HepG2 (cell line): ENCODE measurements around the gene MED1. TPM values are rescaled to one million over a fixed set of nuclear protein-coding genes. Genes with fewer than 3 reads are reported as not detected.

Source experiments
- ATAC-seq: fragments of 200-7000 bp; cut with Tn5 transposase; 3 replicates; pipeline ENCODE4 v1.9.1; 2020; ENCODE audit warnings: mild to moderate bottlenecking, moderate library complexity
- BruUV-seq: library from RNA; stranded (reverse); fragments of 400-500 nt; replicated peaks from 2 replicates; lab custom pipeline; 2021; lab: Mats Ljungman, UMichigan
- CTCF ChIA-PET: fragments of 300-600 bp; formaldehyde crosslinking; extraction: SDS; loops from one replicate; lab custom pipeline; 2021; ENCODE audit warnings: low total read pairs, inconsistent platforms, low intra/inter-chr PET ratio; lab: Yijun Ruan, JAX
- POLR2A ChIA-PET: fragments of 350-600 bp; sonication (Branson Sonifier 250); formaldehyde crosslinking; loops from one replicate; lab custom pipeline; 2020; ENCODE audit warnings: antibody characterized with exemption, inconsistent platforms; lab: Yijun Ruan, JAX
- DNase-seq: peaks from one replicate; pipeline ENCODE4 v3.0.0-alpha.2; 2015; ENCODE audit warnings: low spot score
- FAIRE-seq: peaks from 3 replicates; lab custom pipeline; 2011; peaks lifted over from hg19 to GRCh38; lab: Jason Lieb, UNC
- H2AFZ ChIP-seq: one replicate; pipeline ENCODE4 v1.6.1; 2011; ENCODE audit warnings: low read length, inconsistent platforms
- H3K27ac ChIP-seq: fragments of 300-600 bp; 3 replicates; pipeline ENCODE4 v1.8.0; 2011; ENCODE audit warnings: mixed run types, mild to moderate bottlenecking, mixed read lengths, low read length, inconsistent platforms; ENCODE audit not compliant: insufficient read depth; ENCODE audit errors: extremely low read length
- H3K27me3 ChIP-seq, 2 experiments: fragments of 200-600 bp in 1 of 2; 2 replicates in 1 of 2; 3 replicates in 1 of 2; pipeline versions ENCODE4 v1.6.0 to v1.8.0; 2011; ENCODE audit warnings: low read length in 2 of 2, mild to moderate bottlenecking in 2 of 2, moderate library complexity in 2 of 2, inconsistent platforms in 1 of 2; ENCODE audit not compliant: insufficient read depth in 2 of 2, control insufficient read depth in 1 of 2
- H3K36me3 ChIP-seq, 2 experiments: fragments of 200-600 bp in 1 of 2; replicated peaks in 1 of 2; 2 replicates in 1 of 2; 3 replicates in 1 of 2; pipeline versions ENCODE4 v1.5.1 to v1.8.0; 2011; ENCODE audit warnings: low read length in 2 of 2, inconsistent platforms in 1 of 2; ENCODE audit not compliant: insufficient read depth in 2 of 2, control insufficient read depth in 1 of 2
- H3K4me1 ChIP-seq: 2 replicates; pipeline ENCODE4 v1.5.1; 2012; ENCODE audit warnings: low read length, inconsistent platforms; ENCODE audit not compliant: insufficient read depth
- H3K4me2 ChIP-seq: 2 replicates; pipeline ENCODE4 v1.6.0; 2011; ENCODE audit warnings: low read depth, low read length, inconsistent platforms
- H3K4me3 ChIP-seq, 3 experiments: fragments of 200-600 bp in 1 of 3; sonication (generic), shearing (Covaris generic) in 1 of 3; replicated peaks in 1 of 3; 2 replicates each; pipeline ENCODE4 v1.5.1; 2011 to 2016; ENCODE audit warnings: low read length in 3 of 3, inconsistent platforms in 2 of 3, low read depth in 2 of 3, mild to moderate bottlenecking in 2 of 3, control low read depth in 1 of 3, mixed read lengths in 1 of 3; ENCODE audit not compliant: insufficient read depth in 1 of 3
- H3K79me2 ChIP-seq: one replicate; pipeline ENCODE4 v1.6.1; 2011; ENCODE audit warnings: low read length, inconsistent platforms; ENCODE audit not compliant: insufficient read depth
- H3K9ac ChIP-seq: 2 replicates; pipeline ENCODE4 v1.6.0; 2011; ENCODE audit warnings: mild to moderate bottlenecking, low read depth, low read length, inconsistent platforms; ENCODE audit not compliant: insufficient read depth
- H3K9me3 ChIP-seq: 2 replicates; pipeline ENCODE4 v1.5.1; 2012; ENCODE audit warnings: mild to moderate bottlenecking, low read length
- H4K20me1 ChIP-seq: 2 replicates; pipeline ENCODE4 v1.6.0; 2011; ENCODE audit warnings: inconsistent platforms, mild to moderate bottlenecking, low read length, moderate library complexity; ENCODE audit not compliant: insufficient read depth
- ERF ChIP-seq: IDR thresholded peaks from 2 replicates; pipeline ENCODE4 v1.6.1; 2018; ENCODE audit warnings: missing biosample characterization, missing genetic modification reagents
- MXI1 ChIP-seq: IDR thresholded peaks from 3 replicates; pipeline ENCODE4 v1.6.1; 2012; ENCODE audit warnings: low read depth, low read length, inconsistent platforms, borderline replicate concordance
- PAWR ChIP-seq: sonication (generic); formaldehyde crosslinking; IDR thresholded peaks from 2 replicates; pipeline ENCODE4 v1.4.0; 2020; ENCODE audit warnings: missing genetic modification reagents, mild to moderate bottlenecking, borderline replicate concordance
- RFX5 ChIP-seq: IDR thresholded peaks from 2 replicates; pipeline ENCODE4 v1.6.1; 2011; ENCODE audit warnings: low read depth, low read length, improper control_type of control experiment
- ZNF121 ChIP-seq: sonication (generic); formaldehyde crosslinking; IDR thresholded peaks from 2 replicates; pipeline ENCODE4 v1.5.0; 2020; ENCODE audit warnings: mild to moderate bottlenecking, missing genetic modification reagents
- ZNF484 ChIP-seq: sonication (generic); formaldehyde crosslinking; IDR thresholded peaks from 2 replicates; pipeline ENCODE4 v1.5.1; 2020; ENCODE audit warnings: mild to moderate bottlenecking, low read depth, missing genetic modification reagents, borderline replicate concordance
- ZNF557 ChIP-seq: sonication (generic); formaldehyde crosslinking; IDR thresholded peaks from 2 replicates; pipeline ENCODE4 v1.4.0; 2020; ENCODE audit warnings: missing genetic modification reagents
- ZNF7 ChIP-seq: IDR thresholded peaks from 2 replicates; pipeline ENCODE4 v1.6.1; 2016; ENCODE audit warnings: missing biosample characterization, missing genetic modification reagents
- ZNF768 ChIP-seq: sonication (generic); formaldehyde crosslinking; IDR thresholded peaks from 2 replicates; pipeline ENCODE4 v1.4.0; 2020; ENCODE audit warnings: missing genetic modification reagents
- WGBS: methylation state at CpG from one replicate; pipeline ENCODE4 v1.1.6; 2017; ENCODE audit warnings: low lambda C conversion rate; 5-methylcytosine and 5-hydroxymethylcytosine counted together
- in situ Hi-C: cut with HindIII; loops from 2 replicates; pipeline ENCODE4 v1.10.0; 2017; ENCODE audit warnings: low pct_unique_long_range_greater_than_20kb; ENCODE audit not compliant: extremely low pct_ligation_motif_present
- intact Hi-C: fragments of 100-400 bp; cut with micrococcal nuclease; formaldehyde crosslinking; loops from one replicate; pipeline ENCODE4 v1.10.0; 2022; ENCODE audit not compliant: unreplicated experiment
- polyA plus RNA-seq, 8 experiments: library from polyadenylated mRNA; depleted of rRNA in 3 of 8; stranded (reverse) in 7 of 8; unstranded in 1 of 8; fragments of >200 nt; fragmentation: Illumina TruSeq in 4 of 8; extraction: Trizol in 4 of 8; gene quantifications; 2 replicates each; pipeline versions ENCODE4 v1.2.1 to v1.2.3, GENCODE V29; 2011 to 2016; ENCODE audit warnings: low read depth in 4 of 8, missing spikeins in 1 of 8, mixed read lengths in 1 of 8; ENCODE audit not compliant: insufficient read depth in 1 of 8
- total RNA-seq, 5 experiments: library from RNA; depleted of rRNA; stranded (reverse); fragments of >200 nt; fragmentation: Illumina TruSeq; extraction: Trizol; gene quantifications; 2 replicates each; pipeline ENCODE4 v1.2.3, GENCODE V29; 2016; ENCODE audit warnings: low read depth in 1 of 5
- TF ChIP-seq, protein P1 (sequence below): sonication (generic); formaldehyde crosslinking; IDR thresholded peaks from 2 replicates; pipeline ENCODE4 v1.4.0; 2020; ENCODE audit warnings: missing genetic modification reagents, borderline replicate concordance
- TF ChIP-seq, protein P2 (sequence below): sonication (generic); formaldehyde crosslinking; IDR thresholded peaks from 2 replicates; pipeline ENCODE4 v1.5.1; 2020; ENCODE audit warnings: mild to moderate bottlenecking, missing genetic modification reagents
- TF ChIP-seq, protein P3 (sequence below): sonication (generic); formaldehyde crosslinking; IDR thresholded peaks from 2 replicates; pipeline ENCODE4 v1.4.0; 2020; ENCODE audit warnings: missing genetic modification reagents, borderline replicate concordance
- TF ChIP-seq, protein P4 (sequence below): sonication (generic); formaldehyde crosslinking; IDR thresholded peaks from 2 replicates; pipeline ENCODE4 v1.8.0; 2022; ENCODE audit warnings: low read depth, missing genetic modification reagents

The MED1 gene
- total and polyA plus RNA-seq, 2 of the 13 experiments (the other 11 are each of a cell fraction or from before 2014, with no cell fraction given): 37.5 to 40.1 TPM

DNA sequence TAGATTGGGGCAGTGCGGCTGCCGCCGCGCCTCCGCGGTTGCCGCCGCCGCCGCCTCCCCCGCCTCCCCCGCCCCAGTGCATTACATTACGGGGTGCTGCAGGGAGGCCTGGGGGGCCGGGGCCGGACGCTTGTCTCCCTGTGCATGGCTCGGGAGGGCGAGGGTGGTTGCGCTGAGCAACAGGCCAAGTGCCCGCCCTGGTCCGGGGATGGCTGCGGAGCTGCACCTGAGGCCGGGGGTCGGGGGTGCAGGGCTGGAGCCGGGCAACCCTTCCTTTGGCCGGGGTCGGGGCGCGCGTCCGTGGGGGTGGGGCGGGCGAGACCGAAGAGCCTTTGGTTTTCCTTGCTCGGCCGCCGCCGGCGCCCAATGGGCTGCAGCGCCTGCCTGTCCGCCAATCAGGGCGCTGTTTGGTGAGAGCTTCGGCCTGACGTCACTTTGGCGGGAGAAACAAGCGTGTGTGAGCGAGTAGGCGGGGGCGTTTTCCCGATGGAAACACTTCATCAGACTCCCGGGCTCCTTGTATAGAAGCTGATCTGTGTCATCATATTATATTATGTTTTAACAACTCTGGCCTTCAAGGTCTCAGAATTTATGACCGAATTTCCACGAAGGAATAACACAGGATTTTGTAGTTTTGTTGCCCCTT is 48.7 kb downstream of the MED1 start:
- Histone ChIP-seq H3K9me3 (no peaks in the 10 kb centered on the region), H3K27ac (peak overlapping the region; percentile 87), H3K79me2 (peaks cover 32% of the 10 kb centered on the region), H3K9ac (peak overlapping the region; percentile 93), H3K36me3 (peaks cover 3 to 12% of the 10 kb centered on the region in 2 experiments; a peak in 4 of 5 replicates), H3K4me3 (peak overlapping the region; percentile 96 to 99 (median 97)), H3K27me3 (no peaks in the 10 kb centered on the region; a peak in 1 of 5 replicates), H3K4me2 (peak overlapping the region; percentile 80), H3K4me1 (peaks cover 20% of the 10 kb centered on the region), H2AFZ (no peak overlapping the region), H4K20me1 (peaks cover 19% of the 10 kb centered on the region; the same call in 1 of the 2 replicates)
- peak; percentile 95 for DNase-seq
- peak; percentile 83 for ATAC-seq
- POLR2A ChIA-PET: interaction anchor here (1.5 to 3.8 kb wide), 5 partner anchors 24 to 293 kb away, joined by 4 to 23 read pairs (median 6); partner anchors contain the start of genes CDK12 and MED1
- intact Hi-C loops: no loop called here
- in situ Hi-C loops: no loop called here
- peak; percentile 36 for FAIRE-seq
- CTCF ChIA-PET: no interaction called here
- WGBS: under 1% methylated on average over 20 of the region's 53 CpGs
- BruUV-seq: no TSS peak
- TF ChIP-seq ZNF768 (CRISPR knock-in tag) (no peak), ZNF484 (CRISPR knock-in tag) (no peak), ZNF7 (CRISPR knock-in tag) (no peak), RFX5 (peak; percentile 73; the same call in 1 of the 2 replicates), ERF (peak; percentile 66; the same call in 1 of the 2 replicates), PAWR (no peak; the same call in 1 of the 2 replicates), MXI1 (peak; percentile 98; the same call in 2 of the 3 replicates), ZNF557 (CRISPR knock-in tag) (no peak), ZNF121 (CRISPR knock-in tag) (no peak)
- TF ChIP-seq, protein P1, sequence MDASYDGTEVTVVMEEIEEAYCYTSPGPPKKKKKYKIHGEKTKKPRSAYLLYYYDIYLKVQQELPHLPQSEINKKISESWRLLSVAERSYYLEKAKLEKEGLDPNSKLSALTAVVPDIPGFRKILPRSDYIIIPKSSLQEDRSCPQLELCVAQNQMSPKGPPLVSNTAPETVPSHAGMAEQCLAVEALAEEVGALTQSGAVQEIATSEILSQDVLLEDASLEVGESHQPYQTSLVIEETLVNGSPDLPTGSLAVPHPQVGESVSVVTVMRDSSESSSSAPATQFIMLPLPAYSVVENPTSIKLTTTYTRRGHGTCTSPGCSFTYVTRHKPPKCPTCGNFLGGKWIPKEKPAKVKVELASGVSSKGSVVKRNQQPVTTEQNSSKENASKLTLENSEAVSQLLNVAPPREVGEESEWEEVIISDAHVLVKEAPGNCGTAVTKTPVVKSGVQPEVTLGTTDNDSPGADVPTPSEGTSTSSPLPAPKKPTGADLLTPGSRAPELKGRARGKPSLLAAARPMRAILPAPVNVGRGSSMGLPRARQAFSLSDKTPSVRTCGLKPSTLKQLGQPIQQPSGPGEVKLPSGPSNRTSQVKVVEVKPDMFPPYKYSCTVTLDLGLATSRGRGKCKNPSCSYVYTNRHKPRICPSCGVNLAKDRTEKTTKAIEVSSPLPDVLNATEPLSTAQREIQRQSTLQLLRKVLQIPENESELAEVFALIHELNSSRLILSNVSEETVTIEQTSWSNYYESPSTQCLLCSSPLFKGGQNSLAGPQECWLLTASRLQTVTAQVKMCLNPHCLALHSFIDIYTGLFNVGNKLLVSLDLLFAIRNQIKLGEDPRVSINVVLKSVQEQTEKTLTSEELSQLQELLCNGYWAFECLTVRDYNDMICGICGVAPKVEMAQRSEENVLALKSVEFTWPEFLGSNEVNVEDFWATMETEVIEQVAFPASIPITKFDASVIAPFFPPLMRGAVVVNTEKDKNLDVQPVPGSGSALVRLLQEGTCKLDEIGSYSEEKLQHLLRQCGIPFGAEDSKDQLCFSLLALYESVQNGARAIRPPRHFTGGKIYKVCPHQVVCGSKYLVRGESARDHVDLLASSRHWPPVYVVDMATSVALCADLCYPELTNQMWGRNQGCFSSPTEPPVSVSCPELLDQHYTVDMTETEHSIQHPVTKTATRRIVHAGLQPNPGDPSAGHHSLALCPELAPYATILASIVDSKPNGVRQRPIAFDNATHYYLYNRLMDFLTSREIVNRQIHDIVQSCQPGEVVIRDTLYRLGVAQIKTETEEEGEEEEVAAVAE (CRISPR knock-in tag): peak; percentile 99
- TF ChIP-seq, protein P2, sequence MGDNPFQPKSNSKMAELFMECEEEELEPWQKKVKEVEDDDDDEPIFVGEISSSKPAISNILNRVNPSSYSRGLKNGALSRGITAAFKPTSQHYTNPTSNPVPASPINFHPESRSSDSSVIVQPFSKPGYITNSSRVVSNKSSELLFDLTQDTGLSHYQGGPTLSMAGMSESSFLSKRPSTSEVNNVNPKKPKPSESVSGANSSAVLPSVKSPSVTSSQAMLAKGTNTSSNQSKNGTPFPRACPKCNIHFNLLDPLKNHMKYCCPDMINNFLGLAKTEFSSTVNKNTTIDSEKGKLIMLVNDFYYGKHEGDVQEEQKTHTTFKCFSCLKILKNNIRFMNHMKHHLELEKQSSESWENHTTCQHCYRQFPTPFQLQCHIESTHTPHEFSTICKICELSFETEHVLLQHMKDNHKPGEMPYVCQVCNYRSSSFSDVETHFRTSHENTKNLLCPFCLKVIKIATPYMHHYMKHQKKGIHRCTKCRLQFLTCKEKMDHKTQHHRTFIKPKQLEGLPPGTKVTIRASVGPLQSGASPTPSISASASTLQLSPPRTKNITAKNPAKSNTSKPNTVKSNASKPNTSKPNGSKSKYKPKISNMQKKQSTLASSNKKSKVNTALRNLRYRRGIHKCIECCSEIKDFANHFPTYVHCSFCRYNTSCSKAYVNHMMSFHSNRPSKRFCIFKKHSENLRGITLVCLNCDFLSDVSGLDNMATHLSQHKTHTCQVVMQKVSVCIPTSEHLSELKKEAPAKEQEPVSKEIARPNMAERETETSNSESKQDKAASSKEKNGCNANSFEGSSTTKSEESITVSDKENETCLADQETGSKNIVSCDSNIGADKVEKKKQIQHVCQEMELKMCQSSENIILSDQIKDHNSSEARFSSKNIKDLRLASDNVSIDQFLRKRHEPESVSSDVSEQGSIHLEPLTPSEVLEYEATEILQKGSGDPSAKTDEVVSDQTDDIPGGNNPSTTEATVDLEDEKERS (CRISPR knock-in tag): 0 out of 2 replicates have a peak, but pooled peaks have one; percentile 56
- TF ChIP-seq, protein P3, sequence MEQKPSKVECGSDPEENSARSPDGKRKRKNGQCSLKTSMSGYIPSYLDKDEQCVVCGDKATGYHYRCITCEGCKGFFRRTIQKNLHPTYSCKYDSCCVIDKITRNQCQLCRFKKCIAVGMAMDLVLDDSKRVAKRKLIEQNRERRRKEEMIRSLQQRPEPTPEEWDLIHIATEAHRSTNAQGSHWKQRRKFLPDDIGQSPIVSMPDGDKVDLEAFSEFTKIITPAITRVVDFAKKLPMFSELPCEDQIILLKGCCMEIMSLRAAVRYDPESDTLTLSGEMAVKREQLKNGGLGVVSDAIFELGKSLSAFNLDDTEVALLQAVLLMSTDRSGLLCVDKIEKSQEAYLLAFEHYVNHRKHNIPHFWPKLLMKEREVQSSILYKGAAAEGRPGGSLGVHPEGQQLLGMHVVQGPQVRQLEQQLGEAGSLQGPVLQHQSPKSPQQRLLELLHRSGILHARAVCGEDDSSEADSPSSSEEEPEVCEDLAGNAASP (CRISPR knock-in tag): peak; percentile 37; the same call in 1 of the 2 replicates
- TF ChIP-seq, protein P4, sequence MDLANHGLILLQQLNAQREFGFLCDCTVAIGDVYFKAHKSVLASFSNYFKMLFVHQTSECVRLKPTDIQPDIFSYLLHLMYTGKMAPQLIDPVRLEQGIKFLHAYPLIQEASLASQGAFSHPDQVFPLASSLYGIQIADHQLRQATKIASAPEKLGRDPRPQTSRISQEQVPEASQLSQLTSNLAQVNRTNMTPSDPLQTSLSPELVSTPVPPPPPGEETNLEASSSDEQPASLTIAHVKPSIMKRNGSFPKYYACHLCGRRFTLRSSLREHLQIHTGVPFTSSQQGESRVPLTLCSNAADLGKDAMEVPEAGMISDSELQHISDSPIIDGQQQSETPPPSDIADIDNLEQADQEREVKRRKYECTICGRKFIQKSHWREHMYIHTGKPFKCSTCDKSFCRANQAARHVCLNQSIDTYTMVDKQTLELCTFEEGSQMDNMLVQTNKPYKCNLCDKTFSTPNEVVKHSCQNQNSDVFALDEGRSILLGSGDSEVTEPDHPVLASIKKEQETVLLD: no peak
